ENCODE data around the gene HMGCLL1.

The HMGCLL1 gene

DNA sequence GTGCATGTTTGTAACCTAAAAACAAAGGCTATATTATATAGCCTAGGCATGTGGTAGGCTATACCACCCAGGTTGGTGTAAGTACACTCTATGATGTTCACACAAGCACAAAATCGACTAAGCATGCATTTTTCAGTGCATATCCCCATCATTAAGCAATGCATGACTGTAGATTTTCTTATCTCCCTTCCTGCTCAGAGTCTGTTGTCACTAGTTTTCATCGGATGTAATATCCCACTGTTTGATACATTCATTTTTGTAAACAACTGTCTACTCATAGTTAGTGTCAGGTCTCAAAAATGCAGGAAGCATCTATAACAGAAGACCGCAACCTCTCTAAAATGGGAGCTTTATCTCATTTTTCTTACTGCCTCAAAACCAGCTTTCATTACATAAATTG lies 181.0 kb downstream of the HMGCLL1 start:
- WGBS (ENCODE audit: insufficient coverage, insufficient read length): no CpG with 5 or more reads among the region's 3 CpGs
- no peak overlapping the region for H3K27ac ChIP-seq (ENCODE audit: low read length)
- no peak for DNase-seq (ENCODE audit: low read depth, low spot score)

DNA sequence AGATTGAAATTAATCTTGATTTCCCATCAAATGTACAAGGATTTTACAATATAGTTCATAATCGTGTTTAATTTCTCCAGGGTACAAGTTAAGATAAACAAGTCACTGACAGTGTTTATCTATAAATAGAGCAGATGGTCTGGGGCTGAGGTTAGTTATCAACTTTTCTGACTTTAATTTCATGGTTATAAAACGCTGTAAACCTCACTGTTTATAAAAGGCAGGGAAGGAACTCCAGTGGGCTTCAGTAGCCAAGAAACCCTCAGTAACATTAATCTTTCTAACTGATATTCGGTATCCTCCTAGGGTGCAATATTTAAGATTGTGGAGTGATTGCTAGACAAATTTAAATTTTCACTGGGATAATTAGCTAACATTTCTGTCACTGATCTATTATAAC lies 183.1 kb downstream of the HMGCLL1 start:
- H3K27me3 ChIP-seq (ENCODE audit: control insufficient read depth, insufficient read depth, low read length): no peaks in the 10 kb centered on the region
- no peak for DNase-seq (ENCODE audit: low read depth, low spot score)
- no peaks in the 10 kb centered on the region for H3K9me3 ChIP-seq (ENCODE audit: control insufficient read depth, insufficient read depth, low read length)
- H3K4me1 ChIP-seq (ENCODE audit: control insufficient read depth, insufficient read depth, low read length): no peaks in the 10 kb centered on the region
- H3K36me3 ChIP-seq (ENCODE audit: control insufficient read depth, insufficient read depth, low read length): no peaks in the 10 kb centered on the region
- no peak overlapping the region for H3K4me3 ChIP-seq (ENCODE audit: low read length)
- H3K27ac ChIP-seq (ENCODE audit: low read length): no peak overlapping the region
- no CpG with 5 or more reads among the region's 3 CpGs for WGBS (ENCODE audit: insufficient coverage, insufficient read length)

More for the DNA sequence above, 181.0 kb downstream of the HMGCLL1 start:
- no peaks in the 10 kb centered on the region for H3K9me3 ChIP-seq (ENCODE audit: control insufficient read depth, insufficient read depth, low read length)
- no peaks in the 10 kb centered on the region for H3K4me1 ChIP-seq (ENCODE audit: control insufficient read depth, insufficient read depth, low read length)
- no peaks in the 10 kb centered on the region for H3K27me3 ChIP-seq (ENCODE audit: control insufficient read depth, insufficient read depth, low read length)
- no peaks in the 10 kb centered on the region for H3K36me3 ChIP-seq (ENCODE audit: control insufficient read depth, insufficient read depth, low read length)
- H3K4me3 ChIP-seq (ENCODE audit: low read length): no peak overlapping the region

- Histone ChIP-seq H3K27ac (ENCODE audit: low read length) (no peak overlapping the region), H3K4me3 (ENCODE audit: low read length) (no peak overlapping the region), H3K27me3 (ENCODE audit: control insufficient read depth, insufficient read depth, low read length) (no peaks in the 10 kb centered on the region), H3K9me3 (ENCODE audit: control insufficient read depth, insufficient read depth, low read length) (no peaks in the 10 kb centered on the region; the same call in 1 of the 2 replicates), H3K36me3 (ENCODE audit: control insufficient read depth, insufficient read depth, low read length) (no peaks in the 10 kb centered on the region), H3K4me1 (ENCODE audit: control insufficient read depth, insufficient read depth, low read length) (no peaks in the 10 kb centered on the region)
- no CpG with 5 or more reads among the region's 3 CpGs for WGBS (ENCODE audit: insufficient coverage, insufficient read length)
- DNase-seq (ENCODE audit: low read depth, low spot score): no peak
Observed at GRCh38 chr6:55388211-55388610, 190.8 kb downstream of the HMGCLL1 start.

Data from iPS DF 6.9 (cell line).